Measurements from ENCODE around the gene GRK6.

GRK6 gene

GRCh38 chr5:177404641-177405179, 21.8 kb upstream of the GRK6 start:
- TF ChIP-seq YY1 (IDR thresholded peaks at IDR 0.05; ENCODE audit: low read depth) (no peak), TCF12 (IDR thresholded peaks at IDR 0.05; ENCODE audit: low read depth) (no peak)

GRCh38 chr5:177405312-177405711, 21.2 kb upstream of the GRK6 start:
- TF ChIP-seq TCF12 (IDR thresholded peaks at IDR 0.05; ENCODE audit: low read depth) (no peak), YY1 (IDR thresholded peaks at IDR 0.05; ENCODE audit: low read depth) (no peak), FOXM1 (IDR thresholded peaks at IDR 0.05; ENCODE audit: borderline replicate concordance, low read depth) (no peak), NFIC (IDR thresholded peaks at IDR 0.05) (no peak), CEBPB (IDR thresholded peaks at IDR 0.05) (no peak), MAX (IDR thresholded peaks at IDR 0.05) (no peak), REST (IDR thresholded peaks at IDR 0.05; ENCODE audit: low read depth) (no peak), EGR1 (IDR thresholded peaks at IDR 0.05) (no peak), TAF1 (IDR thresholded peaks at IDR 0.05; ENCODE audit: low read depth) (no peak), EP300 (IDR thresholded peaks at IDR 0.05; ENCODE audit: borderline replicate concordance) (no peak), USF1 (IDR thresholded peaks at IDR 0.05) (no peak), RAD21 (IDR thresholded peaks at IDR 0.05; ENCODE audit: low read depth) (no peak), TEAD4 (IDR thresholded peaks at IDR 0.05) (no peak), ZBTB7A (IDR thresholded peaks at IDR 0.05; ENCODE audit: low read depth) (no peak), CREB1 (IDR thresholded peaks at IDR 0.05; ENCODE audit: low read depth) (no peak)

GRCh38 chr5:177405805-177406204, 20.7 kb upstream of the GRK6 start:
- no peak for TF ChIP-seq TEAD4 (IDR thresholded peaks at IDR 0.05)
- TF ChIP-seq CREB1 (IDR thresholded peaks at IDR 0.05; ENCODE audit: low read depth): no peak
- TF ChIP-seq FOXM1 (IDR thresholded peaks at IDR 0.05; ENCODE audit: borderline replicate concordance, low read depth): no peak
- TF ChIP-seq TAF1 (IDR thresholded peaks at IDR 0.05; ENCODE audit: low read depth): no peak
- TF ChIP-seq NFIC (IDR thresholded peaks at IDR 0.05): no peak
- no peak for TF ChIP-seq USF1 (IDR thresholded peaks at IDR 0.05)
- no peak for TF ChIP-seq ZBTB7A (IDR thresholded peaks at IDR 0.05; ENCODE audit: low read depth)
- TF ChIP-seq RAD21 (IDR thresholded peaks at IDR 0.05; ENCODE audit: low read depth): no peak
- TF ChIP-seq MAX (IDR thresholded peaks at IDR 0.05): no peak
- TF ChIP-seq REST (IDR thresholded peaks at IDR 0.05; ENCODE audit: low read depth): no peak
- no peak for TF ChIP-seq EP300 (IDR thresholded peaks at IDR 0.05; ENCODE audit: borderline replicate concordance)
- no peak for TF ChIP-seq TCF12 (IDR thresholded peaks at IDR 0.05; ENCODE audit: low read depth)
- no peak for TF ChIP-seq YY1 (IDR thresholded peaks at IDR 0.05; ENCODE audit: low read depth)
- TF ChIP-seq EGR1 (IDR thresholded peaks at IDR 0.05): no peak
- no peak for TF ChIP-seq CEBPB (IDR thresholded peaks at IDR 0.05)

- TF ChIP-seq CREB1 (IDR thresholded peaks at IDR 0.05; ENCODE audit: low read depth): no peak
- TF ChIP-seq EGR1 (IDR thresholded peaks at IDR 0.05): no peak
- TF ChIP-seq EP300 (IDR thresholded peaks at IDR 0.05; ENCODE audit: borderline replicate concordance): no peak
- no peak for TF ChIP-seq MAX (IDR thresholded peaks at IDR 0.05)
- TF ChIP-seq CEBPB (IDR thresholded peaks at IDR 0.05): no peak
- no peak for TF ChIP-seq FOXM1 (IDR thresholded peaks at IDR 0.05; ENCODE audit: borderline replicate concordance, low read depth)
- no peak for TF ChIP-seq USF1 (IDR thresholded peaks at IDR 0.05)
- no peak for TF ChIP-seq ZBTB7A (IDR thresholded peaks at IDR 0.05; ENCODE audit: low read depth)
- TF ChIP-seq YY1 (IDR thresholded peaks at IDR 0.05; ENCODE audit: low read depth): no peak
- no peak for TF ChIP-seq TEAD4 (IDR thresholded peaks at IDR 0.05)
- no peak for TF ChIP-seq NFIC (IDR thresholded peaks at IDR 0.05)
- no peak for TF ChIP-seq REST (IDR thresholded peaks at IDR 0.05; ENCODE audit: low read depth)
- no peak for TF ChIP-seq TCF12 (IDR thresholded peaks at IDR 0.05; ENCODE audit: low read depth)
- TF ChIP-seq TAF1 (IDR thresholded peaks at IDR 0.05; ENCODE audit: low read depth): no peak
- TF ChIP-seq RAD21 (IDR thresholded peaks at IDR 0.05; ENCODE audit: low read depth): no peak
Measured at GRCh38 chr5:177409043-177409801, 17.3 kb upstream of the GRK6 start, which contains the start of gene F12. Gene F12, minus strand, starts transcription at chr5:177409564. Its CDS starts 37 bp downstream, at chr5:177409527.

Measured in Ishikawa (cell line).